Body of pancreas (tissue), 4 donors: ENCODE results near the gene UBAC2.

ENCODE experiments used
- POLR2A ChIP-seq, 3 donors: fragments of 450-650 bp; IDR thresholded peaks; one replicate each; pipeline ENCODE4 v1.6.1; 2016; ENCODE audit warnings: antibody characterized with exemption in 3 of 3, mild to moderate bottlenecking in 2 of 3
- TF ChIP-seq, protein P1 (sequence below), 7 experiments: fragments of 450-650 bp in 4 of 7; fragments of 200-600 bp in 3 of 7; sonication (generic) in 3 of 7; IDR thresholded peaks; one replicate each; pipeline ENCODE4 v1.5.1; 2016 to 2019; ENCODE audit warnings: antibody characterized with exemption in 7 of 7

DNA sequence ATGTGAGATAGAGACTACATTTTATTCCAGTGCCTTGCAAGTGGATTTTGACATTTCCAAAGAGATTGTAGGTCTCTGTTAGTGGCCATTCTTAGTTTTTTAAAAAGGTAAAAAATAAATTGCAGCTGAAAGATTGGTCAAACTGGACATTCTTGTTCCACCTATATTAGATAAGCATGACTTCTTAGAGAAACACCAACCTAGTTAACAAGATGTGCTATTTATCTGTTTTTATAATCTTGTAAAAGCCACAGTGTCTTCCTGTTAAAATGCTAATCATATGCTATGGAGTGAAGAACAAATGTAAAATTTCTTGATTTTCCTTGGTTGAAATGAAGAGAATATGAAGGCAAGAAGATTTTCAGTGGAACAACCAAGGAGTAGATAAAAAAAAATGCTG, 140.0 kb downstream of the UBAC2 start:
- TF ChIP-seq, protein P1, sequence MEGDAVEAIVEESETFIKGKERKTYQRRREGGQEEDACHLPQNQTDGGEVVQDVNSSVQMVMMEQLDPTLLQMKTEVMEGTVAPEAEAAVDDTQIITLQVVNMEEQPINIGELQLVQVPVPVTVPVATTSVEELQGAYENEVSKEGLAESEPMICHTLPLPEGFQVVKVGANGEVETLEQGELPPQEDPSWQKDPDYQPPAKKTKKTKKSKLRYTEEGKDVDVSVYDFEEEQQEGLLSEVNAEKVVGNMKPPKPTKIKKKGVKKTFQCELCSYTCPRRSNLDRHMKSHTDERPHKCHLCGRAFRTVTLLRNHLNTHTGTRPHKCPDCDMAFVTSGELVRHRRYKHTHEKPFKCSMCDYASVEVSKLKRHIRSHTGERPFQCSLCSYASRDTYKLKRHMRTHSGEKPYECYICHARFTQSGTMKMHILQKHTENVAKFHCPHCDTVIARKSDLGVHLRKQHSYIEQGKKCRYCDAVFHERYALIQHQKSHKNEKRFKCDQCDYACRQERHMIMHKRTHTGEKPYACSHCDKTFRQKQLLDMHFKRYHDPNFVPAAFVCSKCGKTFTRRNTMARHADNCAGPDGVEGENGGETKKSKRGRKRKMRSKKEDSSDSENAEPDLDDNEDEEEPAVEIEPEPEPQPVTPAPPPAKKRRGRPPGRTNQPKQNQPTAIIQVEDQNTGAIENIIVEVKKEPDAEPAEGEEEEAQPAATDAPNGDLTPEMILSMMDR (IDR thresholded peaks at IDR 0.05), result no peak
- no peak for TF ChIP-seq POLR2A (IDR thresholded peaks at IDR 0.05)
